ENCODE results near the gene BTBD9.

BTBD9 gene

DNA sequence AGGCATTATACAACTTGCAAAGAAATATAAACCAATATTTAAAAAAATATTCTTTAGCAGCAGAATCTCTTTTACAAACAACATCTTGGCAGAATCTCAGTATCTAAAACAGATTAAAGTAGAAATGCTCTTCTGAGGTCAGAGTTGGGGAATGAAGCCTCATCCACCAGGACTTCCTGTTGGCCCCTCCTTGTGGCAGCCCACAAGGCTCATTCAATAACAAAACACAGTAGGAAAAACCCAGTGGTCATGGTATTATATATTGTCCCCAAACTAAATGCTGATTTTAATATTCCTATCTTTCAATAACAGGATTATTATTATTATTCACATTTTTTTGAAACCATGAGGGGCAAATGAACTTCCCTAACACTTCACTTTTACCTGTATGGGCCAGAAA, 368.6 kb downstream of the BTBD9 start:
- H3K79me1 ChIP-seq (replicated peaks; ENCODE audit: low read length, poor library complexity, severe bottlenecking), result peaks cover 3% of the 10 kb centered on the region
- H3K4me1 ChIP-seq (ENCODE audit: control insufficient read depth, insufficient read depth, low read depth, low read length), result peaks cover 12% of the 10 kb centered on the region
- no peak overlapping the region for H2BK5ac ChIP-seq (ENCODE audit: low read depth, low read length, poor library complexity, severe bottlenecking)
- no peaks in the 10 kb centered on the region for H3K27me3 ChIP-seq (ENCODE audit: control insufficient read depth in 1 of 2, insufficient read depth in 1 of 2, low read length in 2 of 2)
- no peak overlapping the region for H3K4me3 ChIP-seq (ENCODE audit: insufficient read depth in 1 of 2, low read depth in 1 of 2, low read length in 2 of 2)
- H2BK15ac ChIP-seq (ENCODE audit: low read depth, poor library complexity, severe bottlenecking), result no peak overlapping the region
- H3K23ac ChIP-seq (ENCODE audit: low read length in 2 of 2), result no peak overlapping the region
- H4K8ac ChIP-seq (ENCODE audit: low read length), result no peak overlapping the region
- no peak overlapping the region for H2BK12ac ChIP-seq (ENCODE audit: low read length in 2 of 2)
- no peak overlapping the region for H3K9ac ChIP-seq (ENCODE audit: low read length)
- no peak overlapping the region for H3K4ac ChIP-seq (ENCODE audit: low read depth in 1 of 2, low read length in 2 of 2)
- H2AK5ac ChIP-seq (ENCODE audit: low read length, severe bottlenecking), result no peak overlapping the region
- no peak overlapping the region for H2BK120ac ChIP-seq (ENCODE audit: low read depth, low read length)
- H2AFZ ChIP-seq (ENCODE audit: low read depth, low read length), result no peak overlapping the region
- H3K14ac ChIP-seq (ENCODE audit: low read length in 2 of 2), result no peak overlapping the region
- peak overlapping the region in 1 of 2 experiments; percentile 24 for H3K18ac ChIP-seq (ENCODE audit: low read depth in 1 of 2, low read length in 2 of 2)
- no peak overlapping the region for H3K4me2 ChIP-seq (ENCODE audit: low read length, poor library complexity, severe bottlenecking)
- no peaks in the 10 kb centered on the region for H3K9me3 ChIP-seq (ENCODE audit: control insufficient read depth, low read length)
- peak; percentile 22 for DNase-seq
- H3K36me3 ChIP-seq (ENCODE audit: control insufficient read depth in 1 of 2, insufficient read depth in 2 of 2, low read depth in 1 of 2, low read length in 2 of 2), result no peaks in the 10 kb centered on the region
- no peak overlapping the region for H4K91ac ChIP-seq (ENCODE audit: low read length)
- H3K27ac ChIP-seq (ENCODE audit: low read length, poor library complexity, severe bottlenecking), result no peak overlapping the region

- Histone ChIP-seq H4K8ac (ENCODE audit: low read length) (no peak overlapping the region), H2BK15ac (ENCODE audit: low read depth, poor library complexity, severe bottlenecking) (peak overlapping the region; percentile 67), H3K23ac (ENCODE audit: low read length in 2 of 2) (no peak overlapping the region), H2AK5ac (ENCODE audit: low read length, severe bottlenecking) (peak overlapping the region; percentile 94), H3K4me1 (ENCODE audit: control insufficient read depth, insufficient read depth, low read depth, low read length) (peaks cover 15% of the 10 kb centered on the region), H3K4me3 (ENCODE audit: insufficient read depth in 1 of 2, low read depth in 1 of 2, low read length in 2 of 2) (no peak overlapping the region), H3K4me2 (ENCODE audit: low read length, poor library complexity, severe bottlenecking) (no peak overlapping the region), H3K27me3 (ENCODE audit: control insufficient read depth in 1 of 2, insufficient read depth in 1 of 2, low read length in 2 of 2) (no peaks in the 10 kb centered on the region), H3K4ac (ENCODE audit: low read depth in 1 of 2, low read length in 2 of 2) (peak overlapping the region in 1 of 2 experiments; percentile 26), H3K18ac (ENCODE audit: low read depth in 1 of 2, low read length in 2 of 2) (peak overlapping the region; percentile 2 to 54), H3K9ac (ENCODE audit: low read length) (no peak overlapping the region), H3K9me3 (ENCODE audit: control insufficient read depth, low read length) (no peaks in the 10 kb centered on the region), H3K27ac (ENCODE audit: low read length, poor library complexity, severe bottlenecking) (no peak overlapping the region), H3K79me1 (replicated peaks; ENCODE audit: low read length, poor library complexity, severe bottlenecking) (peaks cover 3% of the 10 kb centered on the region), H2BK120ac (ENCODE audit: low read depth, low read length) (peak overlapping the region; percentile 54), H3K36me3 (ENCODE audit: control insufficient read depth in 1 of 2, insufficient read depth in 2 of 2, low read depth in 1 of 2, low read length in 2 of 2) (no peaks in the 10 kb centered on the region), H2BK12ac (ENCODE audit: low read length in 2 of 2) (peak overlapping the region; percentile 2 to 89), H3K14ac (ENCODE audit: low read length in 2 of 2) (peak overlapping the region in 1 of 2 experiments; percentile 57), H4K91ac (ENCODE audit: low read length) (no peak overlapping the region), H2AFZ (ENCODE audit: low read depth, low read length) (no peak overlapping the region), H2BK5ac (ENCODE audit: low read depth, low read length, poor library complexity, severe bottlenecking) (no peak overlapping the region)
- no peak for DNase-seq
- 95% methylated on average over 1 of the region's 1 CpG for WGBS
Measured at GRCh38 chr6:38270367-38270766, 369.4 kb downstream of the BTBD9 start.

- H4K91ac ChIP-seq (ENCODE audit: low read length), result no peak overlapping the region
- no peak overlapping the region for H2AK5ac ChIP-seq (ENCODE audit: low read length, severe bottlenecking)
- H3K4me1 ChIP-seq (ENCODE audit: control insufficient read depth, insufficient read depth, low read depth, low read length), result peaks cover 17% of the 10 kb centered on the region
- DNase-seq, result peak; percentile 38
- H3K36me3 ChIP-seq (ENCODE audit: control insufficient read depth in 1 of 2, insufficient read depth in 2 of 2, low read depth in 1 of 2, low read length in 2 of 2), result no peaks in the 10 kb centered on the region
- no peak overlapping the region for H2BK15ac ChIP-seq (ENCODE audit: low read depth, poor library complexity, severe bottlenecking)
- no peak overlapping the region for H3K9ac ChIP-seq (ENCODE audit: low read length)
- H2BK120ac ChIP-seq (ENCODE audit: low read depth, low read length), result no peak overlapping the region
- 61% methylated on average over 9 of the region's 9 CpGs for WGBS
- H3K4me3 ChIP-seq (ENCODE audit: insufficient read depth in 1 of 2, low read depth in 1 of 2, low read length in 2 of 2), result no peak overlapping the region
- H3K79me1 ChIP-seq (replicated peaks; ENCODE audit: low read length, poor library complexity, severe bottlenecking), result peaks cover 3% of the 10 kb centered on the region
- H3K14ac ChIP-seq (ENCODE audit: low read length in 2 of 2), result no peak overlapping the region
- no peak overlapping the region for H3K23ac ChIP-seq (ENCODE audit: low read length in 2 of 2)
- no peak overlapping the region for H3K4ac ChIP-seq (ENCODE audit: low read depth in 1 of 2, low read length in 2 of 2)
- no peak overlapping the region for H4K8ac ChIP-seq (ENCODE audit: low read length)
- H3K27me3 ChIP-seq (ENCODE audit: control insufficient read depth in 1 of 2, insufficient read depth in 1 of 2, low read length in 2 of 2), result no peaks in the 10 kb centered on the region
- H2BK5ac ChIP-seq (ENCODE audit: low read depth, low read length, poor library complexity, severe bottlenecking), result no peak overlapping the region
- no peak overlapping the region for H2AFZ ChIP-seq (ENCODE audit: low read depth, low read length)
- no peaks in the 10 kb centered on the region for H3K9me3 ChIP-seq (ENCODE audit: control insufficient read depth, low read length)
- H3K4me2 ChIP-seq (ENCODE audit: low read length, poor library complexity, severe bottlenecking), result no peak overlapping the region
- H3K18ac ChIP-seq (ENCODE audit: low read depth in 1 of 2, low read length in 2 of 2), result peak overlapping the region in 1 of 2 experiments; percentile 77
- H2BK12ac ChIP-seq (ENCODE audit: low read length in 2 of 2), result no peak overlapping the region
- peak overlapping the region; percentile 21 for H3K27ac ChIP-seq (ENCODE audit: low read length, poor library complexity, severe bottlenecking)
Measured at GRCh38 chr6:38269461-38270172, 370.1 kb downstream of the BTBD9 start.

DNA sequence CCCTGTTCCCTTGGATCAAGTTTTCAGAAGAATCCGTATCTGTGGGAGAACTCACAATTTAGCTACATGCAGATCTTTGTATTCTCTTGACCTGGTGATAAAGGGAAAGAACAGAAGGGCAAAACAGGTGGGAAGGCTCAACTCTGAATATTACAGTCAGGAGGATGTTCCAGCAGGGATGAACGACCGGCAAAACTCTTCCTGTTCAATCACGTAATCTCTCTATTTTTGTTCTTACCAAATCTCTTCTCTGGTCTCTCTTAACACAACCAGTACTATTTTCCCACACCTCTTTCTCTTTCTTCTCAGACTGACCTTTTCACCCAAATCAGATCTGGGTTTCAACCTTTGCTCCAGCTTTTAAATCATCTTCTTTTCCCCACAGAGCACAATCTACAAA, 371.4 kb downstream of the BTBD9 start:
- Histone ChIP-seq H3K4me2 (ENCODE audit: low read length, poor library complexity, severe bottlenecking) (no peak overlapping the region), H3K4me3 (ENCODE audit: insufficient read depth in 1 of 2, low read depth in 1 of 2, low read length in 2 of 2) (no peak overlapping the region), H2AK5ac (ENCODE audit: low read length, severe bottlenecking) (no peak overlapping the region), H2BK15ac (ENCODE audit: low read depth, poor library complexity, severe bottlenecking) (no peak overlapping the region), H3K14ac (ENCODE audit: low read length in 2 of 2) (no peak overlapping the region), H3K27ac (ENCODE audit: low read length, poor library complexity, severe bottlenecking) (no peak overlapping the region), H4K8ac (ENCODE audit: low read length) (no peak overlapping the region), H3K79me1 (replicated peaks; ENCODE audit: low read length, poor library complexity, severe bottlenecking) (peaks cover 3% of the 10 kb centered on the region), H3K27me3 (ENCODE audit: control insufficient read depth in 1 of 2, insufficient read depth in 1 of 2, low read length in 2 of 2) (no peaks in the 10 kb centered on the region), H3K23ac (ENCODE audit: low read length in 2 of 2) (no peak overlapping the region), H3K36me3 (ENCODE audit: control insufficient read depth in 1 of 2, insufficient read depth in 2 of 2, low read depth in 1 of 2, low read length in 2 of 2) (no peaks in the 10 kb centered on the region), H2BK5ac (ENCODE audit: low read depth, low read length, poor library complexity, severe bottlenecking) (no peak overlapping the region), H2AFZ (ENCODE audit: low read depth, low read length) (no peak overlapping the region), H3K18ac (ENCODE audit: low read depth in 1 of 2, low read length in 2 of 2) (peak overlapping the region in 1 of 2 experiments; percentile 70), H2BK12ac (ENCODE audit: low read length in 2 of 2) (no peak overlapping the region), H3K9ac (ENCODE audit: low read length) (no peak overlapping the region), H3K9me3 (ENCODE audit: control insufficient read depth, low read length) (no peaks in the 10 kb centered on the region), H3K4me1 (ENCODE audit: control insufficient read depth, insufficient read depth, low read depth, low read length) (peaks cover 23% of the 10 kb centered on the region), H4K91ac (ENCODE audit: low read length) (no peak overlapping the region), H2BK120ac (ENCODE audit: low read depth, low read length) (no peak overlapping the region), H3K4ac (ENCODE audit: low read depth in 1 of 2, low read length in 2 of 2) (no peak overlapping the region)
- WGBS, result 59% methylated on average over 4 of the region's 4 CpGs
- DNase-seq, result no peak

Data from mesenchymal stem cell (in vitro differentiated cells and primary cell).